ENCODE measurements around the gene CCL16.

CCL16 gene

GRCh38 chr17:35968520-35969054 is 12.7 kb downstream of the CCL16 start:
- Histone ChIP-seq H3K9me3 (ENCODE audit: insufficient read depth, low read length, severe bottlenecking) (no peaks in the 10 kb centered on the region), H3K27ac (ENCODE audit: low read length) (no peak overlapping the region), H3K79me2 (ENCODE audit: insufficient read depth, low read length) (no peaks in the 10 kb centered on the region), H2AFZ (ENCODE audit: low read depth, low read length) (no peak overlapping the region), H3K4me1 (ENCODE audit: insufficient read depth, low read length) (no peaks in the 10 kb centered on the region; the same call in 1 of the 2 replicates), H3K36me3 (ENCODE audit: insufficient read depth, low read length) (no peaks in the 10 kb centered on the region), H3K27me3 (ENCODE audit: insufficient read depth, low read length, poor library complexity) (no peaks in the 10 kb centered on the region), H3K4me3 (ENCODE audit: low read depth in 1 of 2, low read length in 2 of 2) (no peak overlapping the region), H3K9ac (ENCODE audit: low read depth, low read length) (no peak overlapping the region), H4K20me1 (ENCODE audit: insufficient read depth, low read length) (no peaks in the 10 kb centered on the region), H3K4me2 (ENCODE audit: insufficient read depth, low read length) (no peak overlapping the region)
- no peak for TF ChIP-seq EZH2 (IDR thresholded peaks at IDR 0.05; ENCODE audit: borderline replicate concordance, low read depth, low read length, severe bottlenecking)
- ATAC-seq (ENCODE audit: insufficient read depth, low read depth), result no peak
- DNase-seq, result no peak

DNA sequence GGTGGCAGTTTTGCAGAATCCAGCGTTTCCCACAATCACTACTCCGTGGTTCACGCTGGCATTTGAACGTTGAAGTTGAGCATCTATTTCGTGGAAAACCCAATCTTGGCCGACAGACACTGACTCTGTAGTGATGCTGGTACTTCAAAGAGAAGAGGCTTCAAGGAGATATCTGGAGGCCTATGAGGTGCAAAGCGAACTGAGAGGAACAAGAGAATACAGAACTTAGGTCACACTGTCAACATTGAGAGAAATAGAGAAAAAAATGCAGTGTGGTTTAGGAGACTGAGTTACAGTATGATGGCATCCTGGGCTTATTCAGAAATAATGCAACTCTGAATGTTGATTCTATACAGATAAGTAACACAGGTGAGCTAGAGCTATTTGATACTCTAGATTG is 16.0 kb downstream of the CCL16 start:
- no peak for ATAC-seq (ENCODE audit: insufficient read depth, low read depth)

DNA sequence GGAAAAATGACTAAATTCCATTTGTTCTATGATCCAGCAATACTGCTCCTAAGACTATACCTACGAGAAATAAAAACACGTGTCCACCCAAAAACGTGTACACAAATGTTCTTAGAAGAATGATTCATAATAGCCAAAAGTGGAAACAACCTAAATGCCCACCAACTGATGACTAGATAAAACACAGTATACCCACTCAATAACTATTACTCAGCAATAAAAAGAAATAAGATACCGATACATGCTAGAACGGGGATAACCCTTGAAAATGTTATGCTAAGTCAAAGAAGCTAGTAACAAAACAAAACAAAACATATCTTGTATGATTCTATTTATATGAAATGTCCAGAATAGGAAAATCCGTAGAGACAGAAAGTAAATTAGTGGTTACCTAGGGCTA is 17.6 kb downstream of the CCL16 start:
- Histone ChIP-seq H3K4me2 (ENCODE audit: insufficient read depth, low read length) (no peak overlapping the region), H2AFZ (ENCODE audit: low read depth, low read length) (no peak overlapping the region), H3K4me1 (ENCODE audit: insufficient read depth, low read length) (no peaks in the 10 kb centered on the region), H3K79me2 (ENCODE audit: insufficient read depth, low read length) (no peaks in the 10 kb centered on the region), H3K9ac (ENCODE audit: low read depth, low read length) (no peak overlapping the region), H3K27ac (ENCODE audit: low read length) (no peak overlapping the region), H3K36me3 (ENCODE audit: insufficient read depth, low read length) (no peaks in the 10 kb centered on the region), H3K27me3 (ENCODE audit: insufficient read depth, low read length, poor library complexity) (no peaks in the 10 kb centered on the region), H3K4me3 (ENCODE audit: low read depth in 1 of 2, low read length in 2 of 2) (no peak overlapping the region), H4K20me1 (ENCODE audit: insufficient read depth, low read length) (no peaks in the 10 kb centered on the region), H3K9me3 (ENCODE audit: insufficient read depth, low read length, severe bottlenecking) (no peaks in the 10 kb centered on the region)
- TF ChIP-seq EZH2 (IDR thresholded peaks at IDR 0.05; ENCODE audit: borderline replicate concordance, low read depth, low read length, severe bottlenecking), result no peak
- TF ChIP-seq CTCF (IDR thresholded peaks at IDR 0.05; ENCODE audit: borderline replicate concordance, extremely low read depth, low read length, poor library complexity, severe bottlenecking), result no peak
- DNase-seq, result no peak
- ATAC-seq (ENCODE audit: insufficient read depth, low read depth), result no peak

More for the DNA sequence above, 16.0 kb downstream of the CCL16 start:
- DNase-seq, result no peak
- Histone ChIP-seq H3K79me2 (ENCODE audit: insufficient read depth, low read length) (no peaks in the 10 kb centered on the region), H2AFZ (ENCODE audit: low read depth, low read length) (no peak overlapping the region), H3K4me1 (ENCODE audit: insufficient read depth, low read length) (no peaks in the 10 kb centered on the region; the same call in 1 of the 2 replicates), H3K4me2 (ENCODE audit: insufficient read depth, low read length) (no peak overlapping the region), H3K27ac (ENCODE audit: low read length) (no peak overlapping the region), H3K36me3 (ENCODE audit: insufficient read depth, low read length) (no peaks in the 10 kb centered on the region), H3K9ac (ENCODE audit: low read depth, low read length) (no peak overlapping the region), H4K20me1 (ENCODE audit: insufficient read depth, low read length) (no peaks in the 10 kb centered on the region), H3K4me3 (ENCODE audit: low read depth in 1 of 2, low read length in 2 of 2) (no peak overlapping the region), H3K27me3 (ENCODE audit: insufficient read depth, low read length, poor library complexity) (no peaks in the 10 kb centered on the region), H3K9me3 (ENCODE audit: insufficient read depth, low read length, severe bottlenecking) (no peaks in the 10 kb centered on the region)
- no peak for TF ChIP-seq CTCF (IDR thresholded peaks at IDR 0.05; ENCODE audit: borderline replicate concordance, extremely low read depth, low read length, poor library complexity, severe bottlenecking)
- no peak for TF ChIP-seq EZH2 (IDR thresholded peaks at IDR 0.05; ENCODE audit: borderline replicate concordance, low read depth, low read length, severe bottlenecking)

DNA sequence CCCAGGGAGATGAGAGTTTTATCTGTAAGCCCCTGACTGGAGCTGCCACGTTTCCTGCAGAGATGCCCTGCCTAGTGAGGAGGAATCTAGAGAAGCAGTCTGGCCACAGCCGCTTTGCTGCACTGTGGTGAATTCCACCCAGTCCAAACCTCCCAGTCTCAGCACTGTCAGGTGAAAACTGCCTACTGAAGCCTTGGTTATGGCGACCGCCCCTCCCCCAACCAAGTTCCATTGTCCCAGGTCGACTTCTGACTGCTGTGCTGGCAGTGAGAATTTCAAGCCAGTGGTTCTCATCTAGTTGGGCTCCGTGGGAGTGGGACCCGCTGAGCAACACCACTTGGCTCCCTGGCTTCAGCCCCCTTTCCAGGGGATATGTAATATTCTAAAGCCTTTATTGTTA is 27.6 kb downstream of the CCL16 start:
- Histone ChIP-seq H3K27ac (ENCODE audit: low read length) (no peak overlapping the region), H3K9ac (ENCODE audit: low read depth, low read length) (no peak overlapping the region), H3K4me3 (ENCODE audit: low read depth in 1 of 2, low read length in 2 of 2) (no peak overlapping the region), H3K36me3 (ENCODE audit: insufficient read depth, low read length) (no peaks in the 10 kb centered on the region), H2AFZ (ENCODE audit: low read depth, low read length) (no peak overlapping the region), H4K20me1 (ENCODE audit: insufficient read depth, low read length) (no peaks in the 10 kb centered on the region), H3K27me3 (ENCODE audit: insufficient read depth, low read length, poor library complexity) (peaks cover 5% of the 10 kb centered on the region), H3K4me2 (ENCODE audit: insufficient read depth, low read length) (no peak overlapping the region), H3K79me2 (ENCODE audit: insufficient read depth, low read length) (no peaks in the 10 kb centered on the region), H3K4me1 (ENCODE audit: insufficient read depth, low read length) (no peaks in the 10 kb centered on the region), H3K9me3 (ENCODE audit: insufficient read depth, low read length, severe bottlenecking) (no peaks in the 10 kb centered on the region)
- TF ChIP-seq EZH2 (IDR thresholded peaks at IDR 0.05; ENCODE audit: borderline replicate concordance, low read depth, low read length, severe bottlenecking) (no peak), CTCF (IDR thresholded peaks at IDR 0.05; ENCODE audit: borderline replicate concordance, extremely low read depth, low read length, poor library complexity, severe bottlenecking) (no peak)
- no peak for ATAC-seq (ENCODE audit: insufficient read depth, low read depth)
- DNase-seq, result no peak

Data from DND-41 (cell line).